Stimulated activated CD4-positive, alpha-beta T cell treated with anti-CD3 and anti-CD28 coated beads, Interleukin-1b, Interleukin-23, amount 100 ng/mL, for 48 hours (primary cell): Measurements from ENCODE around the gene DMRT1.

Experiments used
- DNase-seq: peaks from one replicate; pipeline ENCODE4 v3.0.0-alpha.2; 2020

The DMRT1 gene

DNA sequence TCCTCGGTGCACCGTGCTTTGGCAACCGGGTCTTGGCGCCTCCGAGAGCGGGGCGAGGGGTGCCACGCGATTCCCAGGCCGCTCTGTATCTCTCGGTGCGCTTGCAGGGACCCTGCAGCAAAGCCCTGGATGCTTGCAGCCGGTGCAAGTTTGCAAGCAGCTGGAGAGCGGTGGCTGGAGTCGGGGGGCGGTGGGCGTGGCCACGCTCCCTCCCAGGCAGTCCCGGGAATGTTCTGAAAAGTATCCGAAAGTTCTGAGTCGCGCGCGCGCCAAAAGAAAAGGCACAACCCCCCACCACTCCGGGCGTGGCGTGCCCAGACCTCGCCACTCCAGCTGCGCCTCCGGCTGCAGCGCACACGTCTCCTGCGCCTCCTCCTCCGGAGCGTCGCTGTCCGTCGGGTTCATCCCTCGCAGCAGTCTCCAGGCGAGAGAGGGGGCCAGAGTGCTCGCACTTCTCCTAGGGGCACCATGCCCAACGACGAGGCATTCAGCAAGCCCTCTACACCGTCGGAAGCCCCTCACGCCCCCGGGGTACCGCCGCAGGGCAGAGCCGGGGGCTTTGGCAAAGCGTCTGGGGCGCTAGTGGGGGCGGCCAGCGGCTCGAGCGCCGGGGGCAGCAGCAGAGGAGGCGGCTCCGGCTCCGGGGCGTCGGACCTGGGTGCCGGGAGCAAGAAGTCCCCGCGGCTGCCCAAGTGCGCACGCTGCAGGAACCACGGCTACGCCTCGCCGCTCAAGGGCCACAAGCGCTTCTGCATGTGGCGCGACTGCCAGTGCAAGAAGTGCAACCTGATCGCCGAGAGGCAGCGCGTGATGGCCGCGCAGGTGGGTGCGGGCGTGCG is at the start of gene DMRT1:
TSS of gene DMRT1 (plus strand) at position 327 of the 839 bp plus-strand sequence. CDS start at position 469, 142 bp downstream.
- DNase-seq: no peak

DNA sequence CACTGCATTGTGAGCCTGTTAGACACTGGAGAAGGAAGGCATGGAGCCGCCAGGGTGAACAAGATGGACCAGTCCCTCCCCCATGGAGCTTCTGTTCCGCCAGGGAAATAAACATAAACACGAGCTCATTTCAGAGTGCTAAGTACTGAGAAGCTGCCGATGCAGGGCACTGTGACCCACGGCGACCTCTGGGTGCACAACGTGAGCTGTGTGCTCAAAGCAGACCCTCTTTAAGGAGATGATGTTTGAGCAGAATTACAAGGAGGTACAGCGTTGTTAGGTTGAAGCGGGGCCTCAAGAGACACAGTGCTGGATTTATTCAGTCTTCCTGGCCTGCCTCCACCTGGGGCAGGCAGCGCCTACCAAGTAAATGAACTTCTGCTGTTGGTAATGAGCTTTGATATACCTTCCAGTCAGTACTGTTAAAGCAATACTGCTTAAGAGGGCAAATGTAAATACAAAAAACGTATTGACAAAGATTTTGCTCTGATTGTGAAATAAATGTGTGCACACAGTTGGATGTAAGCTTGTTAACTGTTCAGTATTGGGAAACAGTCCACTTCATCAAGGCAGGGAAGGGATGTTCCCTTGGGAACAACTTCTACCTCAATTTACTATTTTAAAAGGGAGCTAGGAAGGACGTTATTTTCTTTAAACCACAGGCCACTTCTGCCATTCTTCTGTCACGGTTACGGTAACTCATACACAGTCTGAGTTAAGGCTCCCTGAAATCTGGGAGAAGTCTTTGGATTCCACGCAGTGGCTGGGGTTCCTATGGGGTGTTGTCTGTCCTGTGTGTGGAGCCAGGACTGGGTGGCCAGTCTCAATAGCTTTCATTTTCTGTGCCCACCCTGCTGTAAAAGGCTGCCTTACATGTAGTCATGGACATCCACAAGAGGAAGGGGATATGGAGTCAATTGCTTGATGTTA is 48.9 kb upstream of the DMRT1 start:
- no peak for DNase-seq

DNA sequence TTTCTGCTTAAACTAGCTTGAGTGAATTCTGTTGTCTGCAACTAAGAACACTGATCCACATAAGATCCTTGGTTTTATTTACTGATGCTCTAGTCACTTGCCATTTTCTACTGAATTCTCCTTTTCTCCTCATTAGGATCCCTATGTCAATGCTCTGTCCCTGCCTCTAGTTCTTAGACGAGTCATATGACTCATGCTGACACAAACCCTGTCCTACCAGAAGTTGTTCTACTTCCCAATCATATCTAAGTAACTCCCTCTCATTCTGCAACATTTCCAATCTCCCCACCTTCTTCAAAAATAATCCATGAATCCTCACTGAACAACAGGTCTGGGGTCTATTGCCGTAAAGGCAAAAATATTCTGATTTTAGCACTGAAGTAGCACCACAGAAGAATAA is 47.1 kb upstream of the DMRT1 start:
- no peak for DNase-seq

- DNase-seq: no peak
Observed at GRCh38 chr9:795869-796268, 45.6 kb upstream of the DMRT1 start.

DNA sequence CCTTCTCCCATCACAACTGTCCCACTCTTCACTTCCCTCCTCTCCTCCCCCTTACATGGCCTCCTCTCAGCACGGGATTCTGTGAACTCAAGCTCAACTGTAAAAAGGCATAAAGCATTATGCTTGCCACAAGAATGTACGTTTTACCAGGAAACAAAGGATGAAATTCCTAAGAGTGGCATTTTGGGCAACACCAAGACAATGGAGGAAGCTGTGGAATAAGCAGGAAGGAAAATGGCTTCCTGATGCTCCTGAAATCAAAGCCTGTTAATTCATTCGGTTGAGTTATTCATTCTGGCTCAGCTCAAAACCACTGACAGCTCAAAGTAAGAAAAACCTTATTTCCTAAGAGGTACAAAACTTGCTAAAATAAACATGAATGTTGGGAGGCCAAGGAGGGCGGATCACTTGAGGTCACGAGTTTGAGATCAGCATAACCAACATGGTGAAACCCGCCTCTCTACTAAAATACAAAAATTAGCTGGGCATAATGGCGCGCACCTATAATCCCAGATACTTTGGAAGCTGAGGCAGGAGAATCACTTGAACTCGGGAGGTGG is 40.8 kb upstream of the DMRT1 start:
- DNase-seq: no peak

GRCh38 chr9:801399-802071 is 40.0 kb upstream of the DMRT1 start:
- DNase-seq: no peak

- no peak for DNase-seq
Observed at GRCh38 chr9:804026-804425, 37.5 kb upstream of the DMRT1 start.

- no peak for DNase-seq
Observed at GRCh38 chr9:805151-805550, 36.3 kb upstream of the DMRT1 start.

- DNase-seq: no peak
Observed at GRCh38 chr9:806285-807156, 35.0 kb upstream of the DMRT1 start.

DNA sequence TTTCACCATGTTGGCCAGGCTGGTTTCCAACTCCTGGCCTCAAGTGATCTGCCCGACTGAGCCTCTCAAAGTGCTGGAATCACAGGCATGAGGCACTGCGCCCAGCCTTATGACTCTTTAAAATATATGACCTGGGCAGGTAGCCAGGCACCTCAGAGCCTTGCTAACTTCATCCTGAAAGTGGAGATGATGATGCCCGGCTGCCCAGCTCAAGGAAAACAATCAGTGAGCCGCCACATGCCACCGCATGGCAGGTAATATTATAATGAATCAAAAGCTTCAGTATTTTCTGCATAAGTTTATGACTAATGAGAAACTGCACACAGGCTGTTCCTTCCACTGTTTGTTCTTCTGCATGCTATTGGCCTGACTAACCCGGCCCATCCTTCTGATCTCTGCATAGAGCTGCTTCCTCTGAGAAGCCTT is 30.4 kb upstream of the DMRT1 start:
- DNase-seq: no peak

DNA sequence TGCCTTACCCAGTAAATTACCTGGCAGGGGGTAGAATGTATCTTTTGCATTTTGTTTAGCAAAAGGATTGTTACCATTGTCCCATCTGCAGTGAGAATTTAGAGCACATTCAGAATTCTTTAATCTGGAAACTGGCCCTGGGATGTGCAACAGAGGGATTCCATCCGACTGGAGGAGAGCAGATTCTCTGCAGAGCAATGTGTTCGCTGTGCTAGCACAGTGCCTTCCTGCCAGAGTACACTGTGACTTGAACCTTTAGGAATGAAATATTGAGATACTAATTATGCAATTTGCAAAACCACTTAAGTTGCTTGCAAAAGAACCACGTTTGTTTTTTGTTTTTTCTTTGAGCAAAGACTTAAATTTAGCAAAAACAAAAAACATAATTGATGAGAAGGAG is 22.5 kb upstream of the DMRT1 start:
- no peak for DNase-seq

GRCh38 chr9:826500-827280 is 14.8 kb upstream of the DMRT1 start:
- no peak for DNase-seq

GRCh38 chr9:840343-840742 is 1.2 kb upstream of the DMRT1 start:
- no peak for DNase-seq

GRCh38 chr9:842635-843426 is 1.3 kb downstream of the DMRT1 start:
- no peak for DNase-seq

DNA sequence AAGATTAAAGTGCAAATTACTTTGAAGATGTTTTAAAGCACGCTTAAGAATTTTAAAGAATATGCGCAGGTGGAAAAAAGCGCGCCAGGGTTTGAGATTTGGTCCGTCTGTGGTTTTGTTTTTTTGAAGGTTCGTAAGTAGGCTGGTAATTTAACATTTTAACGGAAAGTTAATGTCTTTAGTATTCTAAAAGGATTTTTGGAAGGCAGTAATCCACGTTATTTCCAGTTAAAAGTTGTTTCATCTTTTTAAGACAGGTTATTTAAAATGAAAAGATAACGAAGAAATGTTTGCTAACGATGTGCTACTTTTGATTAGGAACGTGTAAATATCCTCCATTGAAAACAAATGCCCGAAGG is 1.9 kb downstream of the DMRT1 start:
- no peak for DNase-seq

GRCh38 chr9:846852-847251 is 5.4 kb downstream of the DMRT1 start:
- DNase-seq: no peak

GRCh38 chr9:847505-847904 is 6.0 kb downstream of the DMRT1 start:
- DNase-seq: no peak

DNA sequence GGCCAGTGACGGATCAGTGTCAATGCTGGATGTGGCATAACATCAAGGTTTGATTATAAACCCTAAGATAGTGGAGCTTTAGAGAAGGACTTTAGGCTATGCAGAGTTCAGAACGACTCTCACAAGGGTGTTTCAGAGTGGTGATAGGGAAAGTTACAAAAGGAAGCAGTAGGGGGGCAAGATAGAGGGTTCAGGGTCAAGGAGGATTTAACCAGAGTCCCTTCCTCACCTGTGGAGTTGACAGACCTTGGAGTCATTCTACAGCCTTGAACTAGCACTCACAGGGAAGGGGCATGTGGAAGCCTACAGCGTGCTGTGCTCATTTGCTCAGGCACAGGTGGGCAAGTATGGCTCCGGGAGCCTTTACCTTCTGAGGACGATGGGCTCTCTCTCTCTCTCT is 7.9 kb downstream of the DMRT1 start:
- no peak for DNase-seq

DNA sequence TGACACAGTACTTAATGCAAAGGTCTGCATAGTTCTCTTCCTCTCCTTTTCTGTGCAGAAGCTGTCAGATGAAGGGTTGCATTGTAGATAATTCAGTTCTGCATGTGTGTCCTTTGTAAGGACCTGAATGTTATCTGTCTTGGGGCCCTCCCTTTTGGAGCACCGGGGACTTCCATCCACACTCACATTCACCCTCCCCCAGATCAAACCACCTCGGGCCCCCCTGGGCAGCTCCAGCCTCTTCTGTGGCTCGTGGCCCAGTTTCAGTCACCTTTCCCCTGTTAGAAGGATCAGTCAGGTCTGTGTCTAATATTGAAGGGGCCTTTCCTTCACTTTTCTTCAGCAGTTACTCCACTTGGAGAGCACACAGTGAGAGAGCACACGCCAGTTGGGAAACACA is 11.0 kb downstream of the DMRT1 start:
- no peak for DNase-seq

DNA sequence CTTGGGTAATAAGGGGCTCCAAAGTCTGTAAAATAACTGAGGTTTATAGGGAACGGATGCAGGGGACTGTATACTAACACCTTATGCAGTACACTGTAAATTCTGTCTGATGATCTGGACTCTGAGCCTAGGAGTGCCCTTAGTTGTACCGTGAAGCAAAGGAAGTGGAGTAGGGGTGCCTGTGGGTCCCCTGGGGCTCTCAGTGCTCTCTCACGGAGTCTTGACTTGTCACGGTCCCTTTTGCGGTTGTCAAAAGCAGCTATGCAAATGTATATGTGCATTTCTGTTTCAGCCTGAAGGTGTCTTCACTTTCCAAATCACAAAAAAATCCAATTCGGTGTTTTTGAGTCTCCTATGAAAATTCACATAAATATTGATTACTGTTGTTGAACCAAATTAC is 17.8 kb downstream of the DMRT1 start:
- no peak for DNase-seq
